HG02610 (cell line): Measurements from ENCODE around the gene CAPN7.
A peak's percentile ranks its signal among the peaks of the same experiment; 100 is the strongest.

Experiments
- ATAC-seq: cut with Tn5 transposase; IDR thresholded peaks from one replicate; pipeline ENCODE4 v1.9.1; 2021; ENCODE audit warnings: mild to moderate bottlenecking, moderate library complexity; ENCODE audit not compliant: unreplicated experiment

Gene CAPN7

DNA sequence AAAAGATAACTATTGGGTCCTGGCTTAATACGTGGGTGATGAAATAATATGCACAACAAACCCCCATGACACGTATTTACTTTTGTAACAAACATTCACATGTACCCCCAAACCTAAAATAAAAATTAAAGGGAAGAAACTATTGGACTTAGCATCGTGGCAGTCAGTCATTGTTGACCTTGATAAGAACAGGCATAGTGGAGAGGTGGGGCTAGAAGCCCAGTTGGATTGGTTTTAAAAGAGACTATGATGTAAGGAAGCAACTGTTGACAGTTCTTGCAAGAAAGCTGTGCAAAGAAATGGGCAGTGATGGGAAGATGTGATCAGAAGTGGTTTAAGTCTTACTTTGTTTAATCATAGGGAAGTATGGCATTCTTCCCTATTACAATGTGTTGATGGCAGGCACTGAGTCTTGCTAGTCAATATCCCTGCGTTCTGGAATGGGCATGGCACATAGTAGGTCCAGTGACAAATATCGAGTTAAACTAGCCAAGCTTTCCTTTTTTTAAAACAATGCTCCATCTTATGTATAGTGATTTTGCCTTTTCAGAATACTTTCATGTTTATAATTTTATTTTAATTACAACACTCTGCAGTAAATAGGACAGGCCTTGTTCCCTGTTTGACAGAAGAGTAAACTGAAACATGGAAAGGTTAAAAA, 37.9 kb downstream of the CAPN7 start:
- no peak for ATAC-seq

DNA sequence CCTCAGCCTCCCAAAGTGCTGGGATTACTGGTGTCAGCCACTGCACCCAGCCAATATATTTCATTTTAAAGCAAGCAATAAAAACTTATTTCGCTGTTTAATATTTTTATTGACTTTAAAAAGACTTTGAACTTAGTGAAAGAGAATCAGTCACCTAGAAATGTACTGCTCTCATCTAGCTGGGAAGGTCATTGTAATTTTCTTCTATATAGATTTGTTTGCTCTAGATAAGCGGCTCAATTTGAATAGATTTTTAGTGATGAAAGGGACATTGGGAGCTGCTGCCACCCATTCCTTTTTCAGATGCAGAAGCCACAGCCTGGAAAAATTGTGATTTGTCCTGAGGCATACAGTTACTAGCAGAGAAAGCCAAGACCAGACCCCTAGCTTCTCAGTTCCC, 40.1 kb downstream of the CAPN7 start:
- no peak for ATAC-seq

DNA sequence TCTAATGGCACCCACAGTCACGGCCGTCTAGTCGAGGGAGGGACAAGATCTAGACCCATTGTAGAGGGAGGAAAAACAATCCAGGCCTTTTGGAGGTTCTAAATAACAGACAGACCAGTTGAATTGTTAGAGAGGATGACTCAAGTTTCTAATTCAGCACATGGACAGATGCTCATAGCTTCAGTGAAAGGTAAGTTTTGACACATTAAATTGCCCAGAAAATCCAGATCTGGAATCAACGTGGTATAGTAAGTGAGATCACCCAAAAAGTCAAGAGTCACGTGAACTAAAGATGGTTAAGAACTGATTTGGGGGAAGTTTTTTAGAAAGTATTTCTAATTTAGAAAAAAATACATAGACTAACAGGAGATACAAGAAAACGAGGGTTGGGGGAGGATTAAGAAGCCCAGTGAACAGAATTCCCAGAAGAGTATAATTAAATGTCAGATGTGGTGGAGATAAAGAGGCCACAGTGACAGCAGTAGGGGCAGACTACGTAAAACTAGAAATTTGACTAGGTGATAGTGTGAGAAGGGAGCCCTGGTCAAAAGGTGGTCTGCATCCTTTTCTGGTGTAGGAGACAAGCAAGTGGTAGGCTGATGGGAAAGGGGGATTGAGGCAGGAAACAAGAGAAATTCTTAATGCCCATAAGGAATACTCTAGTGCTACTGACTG, 47.1 kb downstream of the CAPN7 start:
- no peak for ATAC-seq

GRCh38 chr3:15255215-15255614, 49.2 kb downstream of the CAPN7 start:
- no peak for ATAC-seq

DNA sequence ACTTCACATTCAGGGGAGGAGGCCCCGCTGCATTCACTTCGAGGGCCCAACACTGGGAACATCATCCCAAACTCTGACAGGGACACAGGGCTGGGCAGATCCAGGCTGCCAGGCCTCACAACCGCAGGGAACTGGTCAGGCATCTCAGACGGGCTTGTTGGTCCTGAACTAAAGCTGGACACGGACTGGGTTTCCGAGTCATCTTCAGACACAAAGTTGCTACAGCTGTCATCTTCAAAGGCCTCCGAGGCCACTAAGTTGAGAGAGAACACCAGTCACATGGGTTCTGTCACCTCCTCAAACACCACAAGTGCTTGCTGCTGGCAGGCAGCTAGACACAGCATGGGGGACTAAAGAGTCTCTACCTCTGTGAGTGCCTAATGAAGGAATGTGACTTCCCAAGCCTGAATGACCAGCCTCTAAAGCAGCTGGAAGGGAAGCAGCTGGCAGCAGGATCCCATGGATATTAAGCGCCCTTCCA, 50.9 kb downstream of the CAPN7 start:
- no peak for ATAC-seq

GRCh38 chr3:15258720-15259119, 52.7 kb downstream of the CAPN7 start:
- no peak for ATAC-seq

- ATAC-seq: no peak
Observed at GRCh38 chr3:15260531-15260930, 54.5 kb downstream of the CAPN7 start.

DNA sequence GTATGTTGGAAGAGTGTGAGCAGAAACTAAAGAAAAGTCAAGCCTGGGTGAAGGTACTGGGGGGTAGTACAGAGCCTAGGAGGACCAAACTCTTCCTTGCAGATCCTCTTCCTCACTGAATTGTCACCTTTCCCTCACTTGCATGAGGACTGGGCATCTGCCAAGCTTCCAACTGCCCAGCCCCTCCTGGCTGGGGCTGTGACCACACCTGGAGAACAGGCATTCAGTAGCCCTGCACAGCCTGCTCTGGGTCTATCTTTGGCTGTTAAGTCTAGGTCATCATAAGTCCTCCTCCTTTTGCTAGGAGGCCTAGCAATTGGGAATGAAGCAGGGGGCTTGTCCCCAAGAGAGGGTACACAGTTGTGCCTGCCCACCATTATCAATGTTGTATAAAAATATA, 55.2 kb downstream of the CAPN7 start:
- no peak for ATAC-seq

DNA sequence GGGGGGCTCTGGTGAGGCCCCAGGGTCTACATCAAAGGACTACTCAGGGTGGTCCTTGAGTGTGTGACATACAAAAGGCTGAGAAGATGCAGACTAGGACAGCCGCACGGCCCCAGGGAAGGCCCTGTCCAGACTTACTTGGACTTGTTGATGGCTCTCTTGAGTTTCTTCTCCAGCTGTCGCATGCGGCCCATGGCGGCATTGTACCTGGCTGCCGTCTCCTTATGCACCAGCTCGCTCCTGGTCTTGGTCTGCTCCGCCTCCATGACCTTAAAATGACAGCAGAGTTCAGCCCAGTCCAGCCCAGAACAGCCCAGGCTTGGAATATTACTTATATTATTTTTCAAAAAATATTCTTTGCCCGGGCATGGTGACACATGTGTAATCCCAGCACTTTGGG, 56.0 kb downstream of the CAPN7 start:
- no peak for ATAC-seq

DNA sequence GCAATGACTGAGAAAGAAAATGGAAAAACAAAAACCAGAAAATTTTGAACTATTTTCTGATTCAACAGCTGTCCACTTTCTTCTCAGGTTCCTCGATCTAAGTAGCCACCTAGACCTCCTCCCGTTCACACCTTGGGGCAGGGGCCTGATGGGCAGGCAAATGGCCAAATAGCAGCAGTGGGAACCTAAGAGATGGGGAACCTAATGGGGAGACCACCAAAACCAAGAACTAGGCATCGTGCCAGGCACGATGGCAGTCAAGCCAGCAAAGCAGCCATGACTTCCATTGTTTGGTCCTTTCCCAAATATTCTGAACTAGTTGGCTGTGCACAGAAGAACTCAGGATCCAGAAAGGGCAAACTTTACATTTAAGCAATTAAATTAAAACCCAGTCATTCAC, 57.1 kb downstream of the CAPN7 start:
- no peak for ATAC-seq

DNA sequence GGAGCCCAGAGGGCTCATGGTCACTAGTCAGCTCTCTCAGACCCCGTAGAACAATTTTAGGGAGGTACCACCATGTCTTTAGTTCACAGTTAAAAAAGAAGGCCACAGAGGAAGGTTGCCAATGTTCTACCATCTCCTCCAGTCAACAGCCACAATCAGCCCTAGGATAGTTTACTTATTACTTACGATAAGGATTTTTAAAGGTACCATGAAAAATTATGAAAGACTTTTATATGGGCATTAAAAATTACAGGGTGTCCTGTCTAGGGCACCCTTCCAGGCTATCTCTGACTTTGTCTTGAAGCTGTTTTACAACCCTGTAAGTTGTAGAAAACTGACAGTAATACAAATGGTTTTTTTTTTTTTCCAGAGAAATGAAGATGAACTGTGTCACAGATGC, 57.9 kb downstream of the CAPN7 start:
- ATAC-seq: no peak

GRCh38 chr3:15264486-15264885, 58.4 kb downstream of the CAPN7 start:
- no peak for ATAC-seq

- ATAC-seq: no peak
Observed at GRCh38 chr3:15265655-15266509, 59.8 kb downstream of the CAPN7 start.

DNA sequence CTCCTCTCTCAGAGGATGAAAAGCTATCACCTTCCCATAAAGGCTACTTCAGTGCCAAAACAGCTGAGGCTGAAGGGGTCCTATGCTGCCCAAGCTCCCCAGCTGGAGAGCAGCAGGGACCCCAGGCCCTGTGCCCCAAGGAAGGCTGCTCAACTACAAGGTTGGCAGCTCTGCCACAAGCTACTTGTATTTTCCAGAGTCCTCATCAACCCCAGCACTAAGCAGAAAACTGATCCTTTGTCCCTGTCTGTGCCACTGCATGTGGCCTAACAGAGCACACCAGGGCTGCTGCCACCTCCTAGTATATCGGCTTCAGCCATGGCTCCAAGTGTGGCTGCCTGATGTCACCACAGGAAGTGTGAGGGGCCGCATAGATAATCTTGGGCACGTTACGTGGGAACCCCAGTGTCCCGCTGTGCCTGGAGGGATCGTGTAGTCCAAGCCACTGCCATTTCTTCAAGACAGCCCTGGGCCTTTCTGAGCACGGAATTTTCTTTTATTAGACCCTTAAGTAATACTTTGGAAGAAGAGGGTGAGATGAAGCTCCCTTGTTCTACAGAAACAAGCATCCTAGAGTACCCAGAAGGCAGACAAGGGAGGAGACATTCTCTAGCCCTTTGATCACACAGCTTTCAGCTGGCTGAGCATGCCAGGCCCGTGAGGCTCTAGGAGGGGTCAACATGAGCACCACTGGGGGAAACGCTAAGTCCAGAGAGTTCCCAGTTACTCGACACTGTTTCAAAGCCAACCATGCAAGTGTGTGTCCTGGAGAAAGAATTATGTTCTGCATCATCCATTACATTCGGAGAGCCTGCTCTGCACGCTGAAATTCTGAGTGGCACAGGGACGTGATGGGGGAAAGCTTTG, 60.7 kb downstream of the CAPN7 start:
- no peak for ATAC-seq

GRCh38 chr3:15267502-15267901, 61.5 kb downstream of the CAPN7 start:
- ATAC-seq: no peak

DNA sequence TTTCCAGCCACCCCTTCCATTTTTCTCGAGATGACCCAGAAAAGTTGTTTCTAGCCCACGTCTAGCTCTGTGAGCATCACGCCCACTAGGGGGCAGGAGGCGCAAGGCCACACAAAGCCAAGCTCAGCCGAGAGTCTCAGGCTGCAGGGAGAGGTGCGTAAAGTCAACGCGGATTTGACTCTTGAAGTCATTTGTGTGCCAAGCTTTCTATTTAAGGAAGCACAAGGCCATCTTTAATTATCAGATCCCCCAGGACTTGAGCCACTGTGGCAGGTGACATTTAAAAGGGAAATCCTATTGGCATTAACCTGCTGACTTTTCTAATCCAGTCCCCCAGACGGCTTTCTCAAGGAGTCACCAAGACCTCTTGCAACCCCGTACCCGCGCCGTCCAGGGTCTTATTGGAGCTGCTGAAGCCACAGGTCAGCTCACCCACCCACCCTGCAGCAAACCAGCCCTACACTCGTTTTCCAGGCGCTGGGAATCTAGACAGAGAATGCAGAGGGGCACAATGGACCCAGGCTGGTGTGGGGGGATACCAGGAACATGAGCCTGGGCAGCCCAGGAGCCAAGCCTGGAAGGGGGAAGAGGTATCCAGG, 62.1 kb downstream of the CAPN7 start:
- no peak for ATAC-seq

DNA sequence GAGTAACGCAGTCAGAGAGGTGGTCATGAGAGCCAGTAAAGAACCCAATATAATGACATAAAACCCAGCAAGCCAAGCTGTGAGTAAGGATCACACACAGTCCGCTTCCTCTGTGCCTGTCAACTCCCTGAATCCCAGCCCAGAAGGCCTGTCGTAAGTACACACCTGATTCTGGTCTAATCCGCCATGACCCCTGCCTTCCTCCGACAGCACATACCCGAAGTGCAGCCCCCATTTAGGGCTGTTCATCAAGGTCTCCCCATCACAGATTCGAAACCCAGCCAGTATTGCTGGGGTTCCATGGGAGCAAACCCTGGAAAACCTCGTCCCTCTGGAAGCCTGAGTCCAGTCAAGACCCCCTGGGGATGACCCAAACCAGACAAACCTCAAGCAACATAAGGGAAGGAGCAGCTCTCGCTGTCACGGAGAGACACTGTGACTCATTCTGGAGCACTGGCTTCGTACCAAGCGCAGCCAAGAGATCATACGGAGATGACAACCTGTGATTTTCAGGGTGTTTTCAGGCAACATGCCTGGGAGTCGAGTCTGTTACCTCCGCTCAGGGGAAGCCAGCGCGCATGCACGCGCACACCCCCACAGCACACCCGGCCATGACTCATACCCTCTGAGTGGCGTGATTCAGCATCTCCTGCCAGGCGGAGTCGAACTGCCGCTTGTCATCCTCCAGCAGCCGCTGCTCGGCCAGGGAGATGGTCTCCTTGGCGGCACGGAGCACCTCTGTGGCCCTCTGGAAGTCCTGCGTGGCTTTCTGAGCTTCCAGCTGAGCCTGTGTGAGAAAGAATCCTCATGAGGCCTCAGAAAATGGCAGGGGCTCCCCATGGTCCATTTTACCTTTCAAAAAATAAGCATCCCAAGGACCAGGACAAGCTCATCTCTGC, 63.3 kb downstream of the CAPN7 start:
- ATAC-seq: peak; percentile 72

DNA sequence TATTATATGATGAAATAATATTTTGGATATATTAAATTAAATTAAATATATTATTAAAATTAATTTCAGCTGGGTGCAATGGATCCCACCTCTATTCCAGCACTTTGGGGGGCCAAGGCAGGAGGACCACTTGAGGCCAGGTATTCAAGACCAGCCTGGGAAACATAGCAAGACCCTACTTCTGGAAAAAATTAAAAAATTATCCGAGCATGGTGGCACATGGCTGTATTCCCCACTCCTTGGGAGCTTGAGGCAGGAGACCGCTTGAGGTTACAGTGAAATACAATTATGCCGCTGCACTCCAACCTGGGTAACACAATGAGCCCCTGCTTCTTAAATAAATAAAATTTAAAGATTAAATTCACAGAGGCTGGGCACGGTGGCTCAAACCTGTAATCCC, 65.0 kb downstream of the CAPN7 start:
- no peak for ATAC-seq

GRCh38 chr3:15271785-15272381, 65.8 kb downstream of the CAPN7 start:
- peak; percentile 71 for ATAC-seq
